Measurements from ENCODE around the gene ATP11A. TPM values are rescaled to one million over a fixed set of nuclear protein-coding genes. Genes with fewer than 3 reads are reported as not detected.
"Not testable (repeated sequence)": the region's sequence is repeated elsewhere in the genome, so short reads cannot be mapped to it uniquely, and the experiment has no call there.

The ATP11A gene
- total RNA-seq, 1 donor from 2014 or later: 16.7 TPM

- ATAC-seq: no peak
Measured at GRCh38 chr13:112842343-112842856, 152.6 kb downstream of the ATP11A start.

GRCh38 chr13:112842931-112843391, 153.1 kb downstream of the ATP11A start:
- ATAC-seq: peak; percentile 11

DNA sequence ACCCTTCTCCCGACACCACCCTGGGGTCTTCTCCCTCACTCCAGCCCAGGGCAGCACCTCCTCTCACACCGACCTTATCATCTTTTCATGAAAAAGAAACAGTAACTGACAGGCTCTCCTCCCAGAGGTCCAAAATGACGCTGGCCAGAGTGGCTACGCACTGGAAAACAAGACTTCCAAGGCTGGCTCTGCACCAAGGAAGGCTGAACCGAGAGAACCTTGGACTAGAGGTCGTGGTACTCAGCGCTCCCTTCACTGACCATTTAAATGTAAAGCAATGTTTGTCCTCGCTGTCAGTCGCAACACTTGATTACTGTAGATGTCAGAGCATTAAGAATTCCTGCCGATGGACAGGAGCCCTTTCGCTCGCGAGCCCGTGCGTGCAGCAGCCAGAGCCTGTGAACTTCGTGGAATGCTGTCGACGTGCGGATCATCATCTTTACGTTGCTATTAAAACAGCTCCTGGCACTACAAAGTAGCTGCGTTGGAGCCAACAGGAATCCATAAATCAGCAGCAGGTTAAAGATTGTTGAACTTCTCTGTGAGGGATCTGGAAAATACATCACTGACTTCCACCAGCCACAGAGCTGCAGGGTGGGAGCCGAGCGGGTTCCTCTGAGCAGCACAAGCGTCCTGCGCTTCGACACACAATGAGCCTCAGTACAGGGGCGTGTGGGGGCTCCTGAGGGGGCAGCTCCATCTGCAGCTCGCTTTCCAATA, 153.7 kb downstream of the ATP11A start:
- peak; percentile 18 for ATAC-seq

DNA sequence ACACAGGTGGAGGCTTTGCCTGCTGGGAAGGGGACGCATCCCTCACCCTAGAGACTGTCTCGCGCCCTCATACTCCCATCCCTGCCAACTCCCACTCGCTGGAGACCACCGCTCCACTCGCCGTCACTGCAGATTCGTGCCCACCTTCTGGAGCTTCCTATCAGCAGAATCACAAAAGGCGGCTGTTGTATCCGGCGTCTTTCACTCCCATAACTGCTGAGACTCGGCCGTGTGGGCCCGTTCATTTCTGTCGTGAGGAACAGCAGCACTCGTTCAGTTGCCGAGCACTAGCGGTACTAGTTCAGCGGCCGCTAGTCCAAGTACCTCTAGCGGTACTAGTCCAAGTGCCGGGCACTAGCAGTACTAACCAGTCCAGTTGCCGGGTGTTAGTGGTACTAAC, 154.6 kb downstream of the ATP11A start:
- ATAC-seq: no peak

DNA sequence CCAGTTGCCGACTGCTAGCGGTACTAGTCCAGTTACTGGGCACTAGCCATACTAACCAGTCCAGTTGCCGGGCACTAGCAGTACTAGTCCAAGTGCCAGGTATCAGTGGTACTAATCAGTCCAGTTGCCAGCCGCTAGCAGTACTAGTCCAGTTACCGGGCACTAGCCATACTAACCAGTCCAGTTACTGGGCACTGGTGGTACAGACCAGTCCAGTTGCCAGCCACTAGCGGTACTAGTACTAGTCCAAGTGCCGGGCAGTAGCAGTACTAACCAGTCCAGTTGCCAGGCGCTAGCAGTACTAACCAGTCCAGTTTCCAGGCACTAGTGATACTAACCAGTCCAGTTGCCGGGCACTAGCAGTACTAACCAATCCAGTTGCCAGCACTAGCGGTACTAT, 155.0 kb downstream of the ATP11A start:
- no peak for ATAC-seq

GRCh38 chr13:112845511-112846144, 155.8 kb downstream of the ATP11A start:
- no peak for ATAC-seq

DNA sequence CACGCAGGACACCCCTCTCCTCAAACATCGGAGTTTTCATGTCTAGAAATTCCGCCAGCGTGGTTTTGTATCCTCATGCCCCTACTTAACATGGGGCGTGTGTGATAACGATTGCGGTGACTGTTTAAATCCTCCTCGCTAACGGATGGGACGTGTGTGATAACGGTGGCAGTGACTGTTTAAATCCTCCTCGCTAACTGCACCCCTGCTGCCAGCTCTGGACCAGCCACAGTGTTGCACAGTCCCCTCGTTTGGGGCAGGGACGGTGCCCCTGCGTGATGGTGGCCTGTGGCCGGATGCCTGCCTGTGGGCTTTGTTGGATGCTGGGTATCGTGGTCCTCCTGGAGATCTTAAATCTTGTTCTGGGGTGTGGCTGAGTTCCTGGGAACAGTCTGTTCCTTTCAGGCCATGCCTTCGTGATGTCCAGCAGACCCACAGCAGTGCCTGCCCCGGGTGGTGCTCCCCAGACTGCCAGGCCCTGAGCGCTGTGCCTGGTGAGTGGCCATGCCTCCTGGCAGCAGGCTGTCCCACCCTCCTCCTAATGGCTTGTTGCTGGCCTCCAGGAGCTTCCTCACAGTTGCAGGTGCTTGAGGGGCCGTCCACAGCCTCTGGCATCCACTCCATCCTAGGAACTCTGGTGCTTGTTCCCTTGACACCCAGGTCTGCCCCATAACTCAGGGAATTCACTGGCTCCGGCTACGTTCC, 156.7 kb downstream of the ATP11A start:
- ATAC-seq: no peak

- no peak for ATAC-seq
Measured at GRCh38 chr13:112849500-112849899, 159.7 kb downstream of the ATP11A start.

- no peak for ATAC-seq
Measured at GRCh38 chr13:112850273-112850672, 160.4 kb downstream of the ATP11A start.

GRCh38 chr13:112851107-112852038, 161.5 kb downstream of the ATP11A start:
- ATAC-seq: no peak

DNA sequence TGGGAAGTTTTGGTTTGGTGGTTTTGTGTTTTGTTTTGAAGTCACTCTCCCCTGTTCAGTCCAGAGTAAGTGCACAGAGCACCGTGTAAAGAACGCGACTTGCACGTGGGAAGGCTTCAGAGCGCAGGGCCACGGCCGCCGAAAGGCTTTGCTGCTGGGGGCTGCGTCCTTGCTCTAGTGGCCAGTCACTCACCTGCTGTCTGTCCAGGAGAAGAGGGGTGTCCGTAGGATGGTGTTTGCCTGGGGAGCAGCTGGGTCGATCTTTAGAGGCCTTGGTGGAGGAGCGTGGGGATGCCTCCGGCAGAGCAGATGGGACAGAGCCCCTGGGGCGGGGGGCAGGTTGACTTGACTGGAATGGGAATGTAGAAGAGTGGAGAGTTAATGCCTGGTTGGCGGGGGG, 162.6 kb downstream of the ATP11A start:
- ATAC-seq: no peak

DNA sequence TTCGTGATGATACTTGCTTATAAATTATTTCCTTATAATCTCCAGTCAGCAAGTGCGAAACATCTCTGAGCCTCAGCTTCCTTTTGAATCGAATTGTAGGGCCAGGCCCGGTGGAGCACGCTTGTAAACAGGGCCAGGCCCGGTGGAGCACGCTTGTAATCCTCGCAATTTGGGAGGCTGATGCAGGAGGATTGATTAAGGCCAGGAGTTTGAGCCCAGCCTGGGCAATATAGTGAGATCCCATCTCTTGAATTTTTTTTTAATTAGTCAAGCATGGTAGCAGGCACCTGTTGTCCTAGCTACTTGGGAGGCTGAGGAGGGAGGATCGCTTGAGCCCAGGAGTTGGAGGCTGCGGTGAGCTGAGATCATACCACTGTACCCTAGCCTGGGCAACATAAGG, 163.0 kb downstream of the ATP11A start:
- no peak for ATAC-seq

- ATAC-seq: no peak
Measured at GRCh38 chr13:112854321-112854720, 164.5 kb downstream of the ATP11A start.

GRCh38 chr13:112855859-112856258, 166.0 kb downstream of the ATP11A start:
- no peak for ATAC-seq

DNA sequence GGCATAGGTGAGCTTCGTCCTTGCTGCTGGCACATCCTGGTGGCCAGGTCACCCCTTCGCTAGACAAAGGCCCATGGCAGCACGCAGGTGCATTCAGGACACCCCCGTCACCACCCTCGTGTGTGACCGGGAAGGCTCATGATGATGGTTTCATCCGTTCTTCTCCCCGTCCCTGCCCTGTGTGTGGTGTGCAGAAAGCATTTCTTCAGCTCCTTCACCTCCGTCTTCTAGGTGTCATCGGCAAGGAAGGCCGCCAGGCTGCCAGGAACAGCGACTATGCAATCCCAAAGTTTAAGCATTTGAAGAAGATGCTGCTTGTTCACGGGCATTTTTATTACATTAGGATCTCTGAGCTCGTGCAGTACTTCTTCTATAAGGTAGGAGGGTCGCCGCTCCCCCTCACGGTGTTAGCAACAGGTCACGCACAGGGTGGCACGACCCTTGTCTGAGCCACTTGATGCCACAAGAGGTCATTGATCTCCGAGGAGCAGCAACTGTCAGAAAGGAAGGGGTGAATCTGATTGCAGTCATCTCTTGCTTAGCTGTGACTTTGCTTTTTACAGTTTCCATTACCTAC, 168.2 kb downstream of the ATP11A start:
- ATAC-seq: no peak

DNA sequence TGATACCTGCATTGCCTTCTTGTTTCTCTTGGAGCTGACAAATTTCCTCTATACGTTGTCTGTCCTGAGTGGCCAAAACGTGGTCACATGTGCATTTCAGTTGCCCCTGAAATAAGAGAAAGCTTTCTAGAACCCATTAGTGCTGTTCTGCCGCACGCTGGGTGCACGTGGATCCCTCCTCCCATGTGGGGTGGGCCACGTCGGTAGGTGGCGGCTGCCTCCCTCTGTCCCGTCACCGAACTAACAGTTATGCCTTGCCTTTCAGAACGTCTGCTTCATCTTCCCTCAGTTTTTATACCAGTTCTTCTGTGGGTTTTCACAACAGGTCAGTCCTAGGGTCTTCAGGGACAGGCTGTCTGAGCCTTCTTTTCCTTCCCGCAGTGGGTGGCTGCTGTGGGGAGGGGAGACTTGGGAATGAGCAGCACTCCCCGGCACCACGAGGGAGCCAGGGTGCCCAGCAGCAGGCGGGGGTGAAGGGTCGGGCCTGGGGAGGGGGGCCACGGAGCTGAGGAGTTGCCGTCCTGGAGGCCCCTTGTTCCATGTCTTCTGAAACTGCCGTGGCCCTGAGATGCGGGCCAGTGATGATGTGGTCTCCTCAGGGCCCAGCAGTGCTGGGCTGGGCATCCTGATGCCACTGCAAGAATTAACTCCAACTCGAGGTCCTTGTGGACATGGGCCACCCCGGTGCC, 169.4 kb downstream of the ATP11A start:
- ATAC-seq: peak; percentile 20

- ATAC-seq: no peak
Measured at GRCh38 chr13:112859817-112860190, 170.0 kb downstream of the ATP11A start.

DNA sequence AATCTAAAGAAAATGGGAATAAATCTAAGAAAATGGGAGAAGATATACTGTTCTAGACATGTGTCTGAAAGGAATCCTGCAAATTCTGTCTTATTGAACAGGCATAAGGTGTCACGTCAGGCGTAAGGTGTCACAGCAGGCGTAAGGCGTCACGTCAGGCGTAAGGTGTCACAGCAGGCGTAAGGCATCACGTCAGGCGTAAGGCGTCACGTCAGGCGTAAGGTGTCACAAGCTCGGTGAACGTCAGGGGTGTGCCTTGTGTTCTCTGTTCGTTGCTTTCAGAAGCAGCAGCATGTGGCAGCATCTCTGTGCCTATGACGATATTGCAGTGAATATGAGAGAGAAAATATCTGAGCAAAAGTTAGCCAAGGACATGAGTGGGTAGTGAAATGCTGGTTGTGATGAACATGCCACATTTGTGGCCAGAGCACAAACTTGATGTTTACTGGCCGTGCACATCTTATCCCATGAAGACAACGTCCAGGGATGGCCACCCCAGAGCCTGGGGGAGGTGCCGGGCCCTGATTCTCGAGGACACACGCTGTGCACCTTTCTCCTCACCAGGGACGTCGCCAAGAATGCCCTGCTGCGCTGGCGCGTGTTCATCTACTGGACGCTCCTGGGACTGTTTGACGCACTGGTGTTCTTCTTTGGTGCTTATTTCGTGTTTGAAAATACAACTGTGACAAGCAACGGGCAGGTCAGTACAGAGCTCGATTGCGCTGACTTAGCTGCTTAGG, 172.2 kb downstream of the ATP11A start:
- no peak for ATAC-seq

GRCh38 chr13:112863356-112863755, 173.5 kb downstream of the ATP11A start:
- not testable (repeated sequence) for ATAC-seq

DNA sequence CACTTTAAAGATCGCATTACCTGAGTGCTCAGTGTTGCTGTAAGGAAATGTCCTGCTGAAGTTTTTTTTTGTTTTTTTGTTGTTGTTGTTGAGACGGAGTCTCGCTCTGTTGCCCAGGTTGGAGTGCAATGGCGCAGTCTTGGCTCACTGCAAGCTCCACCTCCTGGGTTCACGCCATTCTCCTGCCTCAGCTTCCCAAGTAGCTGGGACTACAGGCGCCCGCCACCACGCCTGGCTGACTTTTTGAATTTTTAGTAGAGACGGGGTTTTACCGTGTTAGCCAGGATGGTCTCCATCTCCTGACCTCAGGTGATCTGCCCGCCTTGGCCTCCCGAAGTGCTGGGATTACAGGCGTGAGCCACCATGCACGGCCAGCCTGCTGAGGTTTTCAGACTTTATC, 175.6 kb downstream of the ATP11A start:
- not testable (repeated sequence) for ATAC-seq

GRCh38 chr13:112867301-112867711, 177.5 kb downstream of the ATP11A start:
- no peak for ATAC-seq

Measured in esophagus mucosa (tissue), 1 donor.